CD4-positive, CD25-positive, alpha-beta regulatory T cell (primary cell): ENCODE results near the gene SBDS. TPM values are rescaled to one million over a fixed set of nuclear protein-coding genes. Genes with fewer than 3 reads are reported as not detected.

Experiments used
- ATAC-seq, 2 donors: fragments of 150-1000 bp; cut with Tn5 transposase; one replicate each; pipeline ENCODE4 v1.10.0; 2021; ENCODE audit warnings: low read depth in 2 of 2, moderate number of reproducible peaks in 2 of 2, moderate library complexity in 1 of 2
- DNase-seq, 3 donors: peaks; one replicate each; pipeline versions ENCODE4 v3.0.0 to v3.0.0-alpha.2; 2012 to 2022; ENCODE audit warnings: mixed read lengths in 1 of 3
- H3K27ac ChIP-seq: one replicate; pipeline ENCODE4 v1.7.0; 2013; ENCODE audit warnings: mild to moderate bottlenecking, low read length; ENCODE audit not compliant: insufficient read depth, poor library complexity, severe bottlenecking
- H3K27me3 ChIP-seq: one replicate; pipeline ENCODE4 v1.7.0; 2013; ENCODE audit warnings: low read length; ENCODE audit not compliant: control insufficient read depth, insufficient read depth
- H3K36me3 ChIP-seq: one replicate; pipeline ENCODE4 v1.7.0; 2013; ENCODE audit warnings: mild to moderate bottlenecking, low read length, moderate library complexity; ENCODE audit not compliant: control insufficient read depth, insufficient read depth
- H3K4me1 ChIP-seq: 2 replicates; pipeline ENCODE4 v1.7.0; 2013; ENCODE audit warnings: mild to moderate bottlenecking, low read length; ENCODE audit not compliant: insufficient read depth, control insufficient read depth, poor library complexity, severe bottlenecking
- H3K4me3 ChIP-seq: one replicate; pipeline ENCODE4 v1.7.0; 2013; ENCODE audit warnings: low read depth, mild to moderate bottlenecking, low read length, moderate library complexity
- H3K9me3 ChIP-seq, 2 experiments: 1 replicate in 1 of 2; 2 replicates in 1 of 2; pipeline ENCODE4 v1.7.0; 2013; ENCODE audit warnings: low read length in 2 of 2, mild to moderate bottlenecking in 1 of 2, moderate library complexity in 1 of 2; ENCODE audit not compliant: control insufficient read depth in 2 of 2
- H3K27ac Mint-ChIP-seq, 3 donors: one replicate each; pipeline ENCODE4 v1.8.0; 2020 to 2022; ENCODE audit warnings: mild to moderate bottlenecking in 3 of 3, mixed read lengths in 3 of 3, moderate library complexity in 2 of 3
- H3K27me3 Mint-ChIP-seq: one replicate; pipeline ENCODE4 v1.8.0; 2022; ENCODE audit warnings: mild to moderate bottlenecking, mixed read lengths
- H3K36me3 Mint-ChIP-seq: one replicate; pipeline ENCODE4 v1.8.0; 2020; ENCODE audit warnings: mixed read lengths
- H3K4me1 Mint-ChIP-seq, 4 donors: one replicate each; pipeline ENCODE4 v1.8.0; 2020 to 2022; ENCODE audit warnings: mixed read lengths in 4 of 4, mild to moderate bottlenecking in 1 of 4
- H3K4me3 Mint-ChIP-seq, 4 donors: one replicate each; pipeline ENCODE4 v1.8.0; 2020 to 2022; ENCODE audit warnings: mild to moderate bottlenecking in 4 of 4, mixed read lengths in 4 of 4, moderate library complexity in 3 of 4
- H3K9me3 Mint-ChIP-seq, 7 donors: one replicate each; pipeline ENCODE4 v1.8.0; 2020 to 2022; ENCODE audit warnings: mixed read lengths in 7 of 7, mild to moderate bottlenecking in 3 of 7, moderate library complexity in 2 of 7
- polyA plus RNA-seq, 4 donors: library from polyadenylated mRNA; unstranded; fragments of 300-500 nt; fragmentation: Illumina TruSeq; gene quantifications; one replicate each; pipeline ENCODE4 v1.2.3, GENCODE V29; 2021
- total RNA-seq: library from RNA; stranded (reverse); gene quantifications from one replicate; pipeline ENCODE4 v1.2.3, GENCODE V29; 2022

The SBDS gene
- total and polyA plus RNA-seq, 5 donors from 2014 or later: 74.7 to 285 (median 77.4) TPM

DNA sequence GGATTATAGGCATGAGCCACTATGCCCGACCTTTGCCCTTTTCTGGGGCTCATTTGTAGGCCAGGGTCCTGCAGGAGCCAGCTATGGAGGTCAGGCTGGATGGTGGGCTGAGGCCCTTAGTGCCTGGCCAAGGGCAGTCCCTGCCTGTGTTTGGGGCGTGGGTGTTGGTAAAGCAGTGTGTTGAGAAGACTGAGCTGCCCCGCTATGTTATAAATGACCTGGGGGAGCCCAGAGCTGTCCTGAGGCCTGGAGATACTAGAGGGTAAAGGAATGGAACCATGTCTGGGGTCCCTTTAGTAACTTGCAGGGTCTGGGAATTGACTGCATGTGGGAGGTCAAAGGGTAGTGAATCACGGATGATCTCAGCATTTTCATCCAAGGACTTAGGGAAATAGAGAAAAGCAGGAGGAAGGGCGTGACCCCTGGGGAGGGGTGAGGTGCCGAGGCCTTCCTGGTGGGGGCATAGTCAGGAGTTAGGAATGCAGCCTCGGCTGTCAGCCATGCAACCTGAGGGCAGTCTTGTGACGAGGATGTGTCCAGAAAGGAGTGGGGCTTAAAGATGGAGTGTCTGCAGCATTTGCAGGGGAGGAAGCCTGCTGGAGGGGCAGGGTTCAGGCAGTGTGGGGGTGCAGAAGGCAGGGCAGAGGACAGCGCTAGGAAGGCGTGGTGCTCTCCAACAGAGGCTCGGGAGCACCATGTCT is 42.9 kb downstream of the SBDS start:
- Histone ChIP-seq H3K4me3 (no peak overlapping the region), H3K36me3 (peaks cover 93% of the 10 kb centered on the region), H3K27ac (no peak overlapping the region), H3K27me3 (no peaks in the 10 kb centered on the region), H3K9me3 (no peaks in the 10 kb centered on the region), H3K4me1 (no peaks in the 10 kb centered on the region)
- Mint-ChIP-seq H3K9me3 (no peaks in the 10 kb centered on the region), H3K36me3 (peaks cover 52% of the 10 kb centered on the region), H3K27ac (no peak overlapping the region), H3K4me3 (no peak overlapping the region), H3K4me1 (no peaks in the 10 kb centered on the region), H3K27me3 (no peaks in the 10 kb centered on the region)
- DNase-seq (no peak), ATAC-seq (no peak)

DNA sequence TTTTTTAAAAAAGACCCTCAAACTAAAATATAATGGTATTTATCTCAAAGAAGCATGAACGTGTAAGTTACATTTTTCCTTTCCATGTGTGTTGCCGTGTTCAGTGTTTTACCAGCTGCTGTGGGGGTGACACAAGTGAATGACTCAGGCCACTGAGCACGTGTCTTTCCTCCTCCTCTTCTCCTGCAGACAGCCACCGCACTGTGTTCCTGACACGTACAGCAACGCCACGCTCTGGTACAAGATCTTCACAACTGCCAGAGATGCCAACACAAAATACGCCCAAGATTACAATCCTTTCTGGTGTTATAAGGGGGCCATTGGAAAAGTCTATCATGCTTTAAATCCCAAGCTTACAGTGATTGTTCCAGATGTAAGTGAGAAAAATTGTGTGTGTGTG is 44.6 kb downstream of the SBDS start:
- H3K9me3 Mint-ChIP-seq: no peaks in the 10 kb centered on the region
- Histone ChIP-seq H3K27ac (no peak overlapping the region), H3K27me3 (no peaks in the 10 kb centered on the region), H3K4me1 (no peaks in the 10 kb centered on the region), H3K36me3 (peaks cover 87% of the 10 kb centered on the region), H3K4me3 (no peak overlapping the region), H3K9me3 (no peaks in the 10 kb centered on the region)
- H3K27ac Mint-ChIP-seq: no peak overlapping the region
- no peaks in the 10 kb centered on the region for H3K27me3 Mint-ChIP-seq
- no peak for ATAC-seq
- DNase-seq: no peak
- H3K4me1 Mint-ChIP-seq: no peaks in the 10 kb centered on the region
- peaks cover 40% of the 10 kb centered on the region for H3K36me3 Mint-ChIP-seq
- no peak overlapping the region for H3K4me3 Mint-ChIP-seq

DNA sequence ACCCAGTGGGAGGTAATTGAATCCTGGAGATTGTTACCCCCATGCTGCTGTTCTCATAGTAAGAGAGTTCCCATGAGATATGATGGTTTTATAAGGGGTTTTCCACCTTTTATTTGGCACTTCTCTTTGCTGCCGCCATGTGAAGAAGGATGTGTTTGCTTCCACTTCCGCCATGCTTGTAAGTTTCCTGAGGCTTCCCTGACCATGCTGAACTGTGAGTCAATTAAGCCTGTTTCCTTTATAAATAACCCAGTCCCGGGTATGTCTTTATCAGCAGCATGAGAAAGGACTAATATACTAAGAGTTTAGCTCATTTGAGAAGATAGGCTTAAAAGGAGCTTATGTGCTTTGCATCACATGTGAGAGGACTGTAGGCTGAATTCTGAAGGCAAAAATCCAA is 45.1 kb downstream of the SBDS start:
- DNase-seq: no peak
- H3K4me3 Mint-ChIP-seq: no peak overlapping the region
- H3K36me3 ChIP-seq: peaks cover 85% of the 10 kb centered on the region
- no peaks in the 10 kb centered on the region for H3K9me3 Mint-ChIP-seq
- no peaks in the 10 kb centered on the region for H3K27me3 ChIP-seq
- H3K9me3 ChIP-seq: no peaks in the 10 kb centered on the region
- no peak for ATAC-seq
- no peak overlapping the region for H3K27ac ChIP-seq
- no peaks in the 10 kb centered on the region for H3K27me3 Mint-ChIP-seq
- no peaks in the 10 kb centered on the region for H3K4me1 Mint-ChIP-seq
- H3K27ac Mint-ChIP-seq: no peak overlapping the region
- peaks cover 39% of the 10 kb centered on the region for H3K36me3 Mint-ChIP-seq
- H3K4me1 ChIP-seq: no peaks in the 10 kb centered on the region
- H3K4me3 ChIP-seq: no peak overlapping the region

DNA sequence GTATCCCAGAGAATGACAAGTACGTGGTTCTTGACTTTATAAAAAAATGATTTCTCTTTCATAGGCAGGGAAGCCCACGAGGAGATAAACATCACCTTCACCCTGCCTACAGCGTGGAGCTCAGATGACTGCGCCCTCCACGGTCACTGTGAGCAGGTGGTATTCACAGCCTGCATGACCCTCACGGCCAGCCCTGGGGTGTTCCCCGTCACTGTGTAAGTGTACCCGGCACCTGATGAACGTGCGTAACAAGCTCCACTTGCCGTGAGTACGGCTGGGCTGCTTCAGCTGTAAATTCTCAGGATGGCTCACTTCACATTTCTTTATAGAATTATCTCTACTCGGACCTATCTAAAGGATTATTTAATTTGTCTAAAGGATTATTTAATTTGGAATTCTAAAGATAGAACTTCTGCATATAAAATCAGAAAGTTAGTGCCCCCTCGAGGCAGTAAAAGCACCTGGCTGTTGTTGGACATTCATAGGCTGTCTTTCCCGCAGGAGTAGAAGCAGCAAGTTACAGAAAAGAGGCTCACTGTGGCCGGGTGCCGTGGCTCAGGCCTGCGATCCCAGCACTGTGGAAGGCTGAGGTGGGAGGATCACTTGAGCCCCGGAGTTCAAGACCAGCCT is 46.8 kb downstream of the SBDS start:
- H3K9me3 Mint-ChIP-seq: no peaks in the 10 kb centered on the region
- Histone ChIP-seq H3K27ac (no peak overlapping the region), H3K27me3 (no peaks in the 10 kb centered on the region), H3K9me3 (no peaks in the 10 kb centered on the region), H3K4me1 (no peaks in the 10 kb centered on the region), H3K36me3 (peaks cover 81% of the 10 kb centered on the region), H3K4me3 (no peak overlapping the region)
- no peaks in the 10 kb centered on the region for H3K27me3 Mint-ChIP-seq
- H3K27ac Mint-ChIP-seq: peak overlapping the region in 1 of 3 donors; percentile 47
- ATAC-seq (no peak), DNase-seq (no peak)
- peaks cover 41% of the 10 kb centered on the region for H3K36me3 Mint-ChIP-seq
- no peaks in the 10 kb centered on the region for H3K4me1 Mint-ChIP-seq
- H3K4me3 Mint-ChIP-seq: no peak overlapping the region

DNA sequence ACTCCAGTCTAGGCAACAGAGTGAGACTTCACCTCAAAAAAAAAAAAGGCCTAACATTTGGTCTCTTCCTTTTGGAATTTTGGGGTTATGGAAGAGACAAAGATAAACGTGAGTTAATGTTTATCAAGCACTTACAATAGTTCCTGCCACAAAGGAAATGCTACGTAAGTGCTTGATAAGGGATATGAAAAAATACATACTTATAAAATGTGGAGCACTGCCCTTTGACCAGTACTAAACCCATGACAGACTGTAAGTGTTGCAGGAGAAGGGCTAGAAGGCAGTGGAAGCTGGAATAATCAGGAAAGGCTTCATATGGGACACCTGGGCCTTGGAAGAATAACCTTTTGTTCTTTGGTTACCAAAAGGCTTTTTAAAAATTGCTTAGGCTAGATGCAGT is 48.8 kb downstream of the SBDS start:
- Histone ChIP-seq H3K4me3 (no peak overlapping the region), H3K4me1 (no peaks in the 10 kb centered on the region), H3K27ac (no peak overlapping the region), H3K9me3 (no peaks in the 10 kb centered on the region), H3K27me3 (no peaks in the 10 kb centered on the region), H3K36me3 (peaks cover 83% of the 10 kb centered on the region)
- Mint-ChIP-seq H3K27ac (no peak overlapping the region), H3K4me1 (peaks cover 0 to 6% (median 0%) of the 10 kb centered on the region in 4 donors), H3K9me3 (no peaks in the 10 kb centered on the region), H3K36me3 (peaks cover 38% of the 10 kb centered on the region), H3K4me3 (no peak overlapping the region), H3K27me3 (no peaks in the 10 kb centered on the region)
- DNase-seq: no peak
- ATAC-seq: no peak

DNA sequence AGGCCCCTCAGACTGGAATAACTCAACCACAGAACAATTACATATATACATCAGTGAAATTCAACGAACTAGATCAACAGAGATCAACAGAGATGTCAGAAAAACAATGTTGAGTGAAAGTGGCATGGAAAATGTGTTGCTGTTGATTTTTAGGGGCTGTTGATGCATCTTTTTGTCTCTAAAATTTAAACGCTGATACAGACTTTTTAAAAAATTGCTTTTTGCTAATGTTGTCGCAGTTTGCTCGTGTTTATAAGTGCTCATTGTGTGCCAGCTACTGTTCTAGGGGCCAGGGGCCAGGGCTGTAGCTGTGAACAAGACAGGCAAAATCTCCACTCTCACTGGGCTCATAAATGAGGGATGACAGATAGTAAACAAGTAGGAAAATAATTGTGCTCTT is 56.1 kb downstream of the SBDS start:
- Mint-ChIP-seq H3K4me1 (peaks cover 40 to 50% (median 42%) of the 10 kb centered on the region in 4 donors), H3K27ac (peak overlapping the region in 2 of 3 donors; percentile 20 to 35), H3K36me3 (peaks cover 18% of the 10 kb centered on the region)

DNA sequence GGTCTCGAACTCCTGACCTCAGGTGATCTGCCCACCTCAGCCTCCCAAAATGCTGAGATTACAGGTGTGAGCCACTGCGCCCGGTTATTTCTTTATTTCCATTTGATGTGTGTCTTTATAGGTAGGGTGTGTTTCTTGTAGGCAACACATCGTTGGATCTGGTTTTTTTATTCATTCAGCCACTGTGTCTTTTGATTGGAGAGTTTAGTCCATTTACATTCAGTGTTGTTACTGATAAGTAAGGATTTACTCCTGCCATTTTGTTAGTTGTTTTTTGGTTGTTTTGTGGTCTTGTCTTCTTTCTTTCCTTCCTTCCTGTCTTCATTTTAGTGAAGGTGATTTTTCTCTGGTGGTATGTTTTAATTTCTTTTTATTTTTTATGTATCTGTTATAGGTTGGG is 57.4 kb downstream of the SBDS start:
- peak overlapping the region in 1 of 4 donors; percentile 4 for H3K4me3 Mint-ChIP-seq
- H3K27ac Mint-ChIP-seq: no peak overlapping the region
- peaks cover 45 to 62% (median 52%) of the 10 kb centered on the region in 4 donors for H3K4me1 Mint-ChIP-seq

More for the DNA sequence above, 56.1 kb downstream of the SBDS start:
- Histone ChIP-seq H3K4me1 (no peaks in the 10 kb centered on the region), H3K9me3 (no peaks in the 10 kb centered on the region), H3K27me3 (no peaks in the 10 kb centered on the region), H3K27ac (no peak overlapping the region), H3K4me3 (no peak overlapping the region), H3K36me3 (peaks cover 37% of the 10 kb centered on the region)
- Mint-ChIP-seq H3K27me3 (no peaks in the 10 kb centered on the region), H3K4me3 (no peak overlapping the region), H3K9me3 (no peaks in the 10 kb centered on the region)
- ATAC-seq (no peak), DNase-seq (no peak)

More for the DNA sequence above, 57.4 kb downstream of the SBDS start:
- no peaks in the 10 kb centered on the region for H3K27me3 Mint-ChIP-seq
- ATAC-seq (no peak), DNase-seq (no peak)
- Histone ChIP-seq H3K4me3 (no peak overlapping the region), H3K9me3 (no peaks in the 10 kb centered on the region), H3K27ac (no peak overlapping the region), H3K27me3 (no peaks in the 10 kb centered on the region), H3K36me3 (peaks cover 29% of the 10 kb centered on the region), H3K4me1 (peaks cover 4% of the 10 kb centered on the region)
- H3K9me3 Mint-ChIP-seq: no peaks in the 10 kb centered on the region
- H3K36me3 Mint-ChIP-seq: peaks cover 17% of the 10 kb centered on the region
